Stimulated activated CD8-positive, alpha-beta memory T cell treated with anti-CD3 and anti-CD28 coated beads, Interleukin-15, amount 100 ng/mL, for 1 hour (primary cell): Measurements from ENCODE around the gene WDFY2.
"Not testable (repeated sequence)": the region's sequence is repeated elsewhere in the genome, so short reads cannot be mapped to it uniquely, and the experiment has no call there.

Experiments
- DNase-seq: peaks from one replicate; pipeline ENCODE4 v3.0.0-alpha.2; 2020; ENCODE audit warnings: low read depth

The WDFY2 gene, protein sequence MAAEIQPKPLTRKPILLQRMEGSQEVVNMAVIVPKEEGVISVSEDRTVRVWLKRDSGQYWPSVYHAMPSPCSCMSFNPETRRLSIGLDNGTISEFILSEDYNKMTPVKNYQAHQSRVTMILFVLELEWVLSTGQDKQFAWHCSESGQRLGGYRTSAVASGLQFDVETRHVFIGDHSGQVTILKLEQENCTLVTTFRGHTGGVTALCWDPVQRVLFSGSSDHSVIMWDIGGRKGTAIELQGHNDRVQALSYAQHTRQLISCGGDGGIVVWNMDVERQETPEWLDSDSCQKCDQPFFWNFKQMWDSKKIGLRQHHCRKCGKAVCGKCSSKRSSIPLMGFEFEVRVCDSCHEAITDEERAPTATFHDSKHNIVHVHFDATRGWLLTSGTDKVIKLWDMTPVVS

GRCh38 chr13:51583875-51584730, at the start of gene WDFY2:
WDFY2 (plus strand) TSS chr13:51584462; CDS start chr13:51584688, 226 bp downstream.
- DNase-seq, result peak; percentile 98

DNA sequence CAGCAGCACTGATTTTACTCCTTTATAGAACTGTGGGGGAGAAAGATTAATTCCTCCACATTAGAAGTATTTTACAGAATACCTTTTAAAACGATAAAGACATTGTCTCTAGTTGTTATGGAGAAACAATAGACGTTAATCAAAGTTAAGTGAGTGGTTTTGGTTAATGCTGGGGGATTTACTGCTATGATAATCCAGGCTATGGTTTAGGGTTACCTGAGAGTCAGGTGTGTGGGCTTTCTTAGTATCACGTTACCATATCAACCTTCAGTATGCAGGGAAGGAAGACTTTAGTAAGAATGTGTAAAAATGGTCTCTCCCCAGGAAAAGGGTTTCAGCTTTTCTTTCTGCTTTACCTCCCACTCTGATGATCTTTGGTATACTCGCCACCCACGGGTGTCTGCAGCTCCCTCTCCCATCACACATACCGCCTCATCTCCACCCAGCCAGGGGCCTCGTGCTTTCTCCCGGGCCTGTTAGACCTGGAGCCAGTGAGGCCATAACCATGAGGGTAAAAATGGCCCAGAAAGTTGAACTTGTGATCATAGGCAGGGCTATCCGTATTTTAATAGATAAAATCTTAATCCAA, 45.6 kb upstream of the WDFY2 start:
- no peak for DNase-seq

- no peak for DNase-seq
These were observed 44.4 kb upstream of the WDFY2 start for GRCh38 chr13:51539887-51540286.

- DNase-seq, result no peak
These were observed 43.2 kb upstream of the WDFY2 start for GRCh38 chr13:51541037-51541436.

DNA sequence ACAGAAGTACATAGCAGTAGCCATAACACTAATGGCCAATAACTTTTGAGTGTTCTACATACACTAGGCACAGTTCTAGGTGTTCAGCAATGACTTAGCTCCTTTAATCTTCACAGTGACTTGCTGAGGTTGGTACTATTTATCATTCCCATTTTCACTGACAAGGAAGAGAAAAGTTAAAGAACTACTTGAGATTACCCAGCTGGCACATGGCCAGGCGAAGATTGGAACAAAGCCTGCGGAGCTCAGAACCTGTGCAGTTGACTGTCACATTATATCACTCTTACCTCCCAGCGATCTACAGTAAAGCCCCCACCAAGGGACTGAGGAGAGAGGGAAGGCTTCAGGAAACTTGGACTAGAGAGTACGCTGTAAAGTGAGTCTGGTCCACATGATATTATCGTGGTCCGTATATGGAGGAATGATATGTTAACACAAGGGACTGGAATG, 42.4 kb upstream of the WDFY2 start:
- DNase-seq, result no peak

DNA sequence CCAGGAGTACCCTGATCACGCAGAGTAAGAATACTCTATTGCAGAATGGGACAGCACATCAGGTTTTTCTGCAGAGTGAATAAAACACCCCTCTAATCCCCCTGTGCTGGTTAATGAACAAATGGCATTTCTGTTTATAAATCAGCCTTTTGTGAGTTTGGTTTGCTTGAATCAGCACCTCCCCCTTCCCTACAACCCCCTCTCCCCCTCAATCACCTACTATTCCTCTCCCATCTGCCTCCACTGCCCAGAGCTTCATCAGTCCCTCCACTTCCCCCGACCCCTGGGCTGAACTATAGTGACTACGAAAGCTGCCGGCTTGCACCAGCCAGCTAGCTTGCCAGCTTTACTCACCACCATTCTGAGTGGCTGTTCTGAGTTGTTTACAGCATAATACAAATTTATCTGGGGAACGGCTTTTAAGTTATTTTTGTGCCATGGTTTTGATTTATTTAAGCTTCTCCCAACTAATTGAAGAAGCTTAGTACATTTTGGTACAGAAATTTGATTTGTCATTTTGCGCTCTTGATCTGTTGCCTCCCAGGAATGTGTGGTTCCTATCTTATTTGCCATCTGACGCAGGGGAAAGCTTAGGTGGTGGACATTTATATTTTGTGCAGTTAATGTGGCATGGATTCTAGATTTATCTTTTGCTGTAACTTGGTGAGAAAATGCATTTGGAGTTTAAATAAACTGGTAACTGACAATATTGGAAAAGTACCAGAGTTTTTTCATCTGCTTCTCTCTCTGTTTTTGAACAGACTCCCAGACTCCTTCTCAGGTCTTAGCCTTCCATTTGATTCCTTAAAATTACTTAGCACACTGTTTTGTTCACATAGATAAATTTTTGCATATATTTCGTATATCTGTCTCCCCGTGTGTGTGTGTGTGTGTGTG, 41.7 kb upstream of the WDFY2 start:
- no peak for DNase-seq

- not testable (repeated sequence) for DNase-seq
These were observed 38.8 kb upstream of the WDFY2 start for GRCh38 chr13:51545446-51545845.

- DNase-seq, result no peak
These were observed 36.7 kb upstream of the WDFY2 start for GRCh38 chr13:51547425-51548176.

DNA sequence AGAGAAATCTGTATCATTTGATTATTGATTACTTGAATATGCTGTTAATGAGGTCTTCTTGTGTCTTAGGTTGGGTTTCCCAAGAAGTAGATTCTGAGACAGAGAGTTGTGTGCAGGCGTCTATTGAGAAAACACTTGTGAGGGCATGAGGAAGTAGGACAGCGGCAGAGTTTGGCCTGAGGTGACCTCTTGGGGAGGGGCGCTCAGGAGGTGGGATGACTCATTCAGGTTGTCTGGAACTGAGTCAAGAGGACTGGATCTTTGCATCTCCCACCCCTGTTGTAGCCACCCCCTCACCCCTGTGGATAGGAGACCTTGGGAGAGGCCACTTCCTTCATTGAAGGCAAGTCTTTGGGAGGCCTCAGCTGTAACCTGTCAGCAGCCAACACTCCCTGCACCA, 35.2 kb upstream of the WDFY2 start:
- no peak for DNase-seq

DNA sequence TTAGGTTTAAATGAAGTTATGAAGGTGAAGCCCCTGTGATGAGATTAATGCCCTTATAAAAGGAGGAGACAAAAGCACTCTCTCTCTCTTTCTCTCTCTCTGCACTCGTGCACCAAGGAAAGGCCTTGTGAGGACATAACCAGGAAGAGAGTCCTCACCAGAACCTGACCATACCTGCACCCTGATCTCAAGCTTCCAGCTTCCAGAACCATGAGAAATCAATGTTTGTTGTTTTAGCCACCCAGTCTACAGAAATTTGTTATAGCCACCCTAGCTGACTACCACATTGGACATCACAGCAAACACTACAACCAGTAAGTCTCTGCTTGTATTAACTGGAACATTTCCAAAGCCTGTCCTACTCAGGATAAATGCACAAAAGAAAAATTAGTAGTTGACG, 34.7 kb upstream of the WDFY2 start:
- no peak for DNase-seq

GRCh38 chr13:51550151-51550550, 34.1 kb upstream of the WDFY2 start:
- no peak for DNase-seq

GRCh38 chr13:51551416-51551815, 32.8 kb upstream of the WDFY2 start:
- DNase-seq, result no peak

DNA sequence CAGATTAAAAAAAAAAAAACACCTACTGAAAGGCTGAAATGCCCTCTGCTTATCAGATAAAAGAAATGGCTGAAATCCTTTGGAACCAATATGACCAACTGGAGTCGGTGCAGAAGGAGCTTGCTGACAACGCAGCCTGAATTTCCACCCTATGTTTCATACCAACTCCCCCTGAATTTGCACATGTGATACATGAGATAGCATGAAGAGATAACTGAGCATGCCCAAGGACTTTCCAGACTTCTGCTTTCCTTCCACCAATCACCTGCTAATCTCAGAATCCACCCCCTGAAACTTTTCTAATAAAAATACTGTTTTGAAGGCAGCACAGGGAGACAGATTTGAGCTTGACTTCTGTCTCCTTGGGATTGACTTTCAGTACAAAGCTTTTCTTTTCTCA, 32.2 kb upstream of the WDFY2 start:
- no peak for DNase-seq

DNA sequence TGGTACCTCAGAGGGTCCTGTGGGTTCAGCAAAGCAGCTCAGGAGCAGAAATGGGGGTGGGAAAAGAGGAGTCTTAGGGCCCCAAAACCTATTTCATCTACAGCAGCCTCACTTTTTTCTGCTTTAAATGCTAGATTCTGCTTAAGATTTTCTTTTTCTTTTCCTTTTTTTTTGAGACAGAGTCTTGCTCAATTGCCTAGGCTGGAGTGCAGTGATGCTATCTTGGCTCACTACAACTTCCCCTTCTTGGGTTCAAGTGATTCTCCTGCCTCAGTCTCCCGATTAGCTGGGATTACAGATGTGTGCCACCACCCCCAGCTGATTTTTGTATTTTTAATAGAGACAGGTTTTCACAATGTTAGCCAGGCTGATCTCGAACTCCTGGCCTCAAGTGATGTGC, 30.7 kb upstream of the WDFY2 start:
- no peak for DNase-seq

DNA sequence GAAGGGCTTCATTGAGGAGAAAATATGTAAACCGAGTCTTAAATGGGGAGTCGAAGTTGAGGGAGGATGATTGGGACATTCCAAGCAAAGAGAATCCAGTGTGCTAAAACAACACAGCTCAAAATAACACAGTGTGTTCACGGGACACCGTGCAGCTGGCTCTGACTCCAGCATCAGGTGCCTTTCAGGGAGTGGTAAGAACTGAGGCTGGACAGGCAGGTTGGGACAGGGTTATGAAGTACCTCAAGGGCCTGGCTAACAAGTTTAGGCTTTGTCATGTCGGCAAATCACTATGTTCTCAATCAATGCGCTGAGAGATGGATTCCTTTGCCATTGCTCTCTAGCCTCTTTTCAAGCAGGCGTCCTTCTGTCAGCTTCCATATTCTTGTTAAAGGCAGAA, 27.5 kb upstream of the WDFY2 start:
- no peak for DNase-seq

- DNase-seq, result no peak
These were observed 26.8 kb upstream of the WDFY2 start for GRCh38 chr13:51557438-51557837.

GRCh38 chr13:51557875-51558612, 26.2 kb upstream of the WDFY2 start:
- DNase-seq, result no peak

DNA sequence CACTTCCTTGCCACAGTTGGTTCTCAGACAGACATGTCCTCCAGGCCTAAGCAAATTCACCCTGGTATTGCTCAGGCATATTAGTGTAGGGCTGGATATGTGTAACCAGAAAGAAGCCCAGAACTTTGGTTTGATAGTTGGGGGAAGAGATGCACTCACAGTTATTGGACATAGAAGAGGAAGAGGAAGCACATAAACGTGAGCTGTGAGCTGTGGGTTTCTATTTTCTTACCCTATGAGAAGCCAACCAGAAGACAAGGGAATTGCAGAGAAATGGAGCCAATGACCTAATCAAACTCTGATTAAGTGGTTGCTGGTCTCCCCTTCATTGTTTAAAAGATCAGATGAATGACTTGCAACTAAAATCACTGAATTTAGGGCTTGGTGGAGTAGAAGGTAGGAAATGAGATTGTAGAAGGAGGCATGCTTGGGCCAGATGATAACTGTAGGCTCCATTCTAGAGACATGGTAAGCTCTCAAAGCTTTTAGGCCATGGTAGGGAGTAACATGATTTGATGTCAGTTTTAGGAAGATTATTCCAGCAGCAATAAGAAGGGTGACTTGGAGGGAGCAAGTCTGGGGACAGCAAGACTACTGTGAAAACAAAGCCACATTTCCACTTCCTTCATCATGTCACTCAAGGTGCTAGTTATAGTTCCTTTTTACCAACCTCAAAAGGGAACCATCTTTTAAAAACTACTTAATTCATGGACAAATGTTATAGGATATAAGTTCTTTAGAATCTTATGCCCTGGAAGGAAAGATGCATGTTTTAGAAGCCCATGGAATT, 24.1 kb upstream of the WDFY2 start:
- no peak for DNase-seq

DNA sequence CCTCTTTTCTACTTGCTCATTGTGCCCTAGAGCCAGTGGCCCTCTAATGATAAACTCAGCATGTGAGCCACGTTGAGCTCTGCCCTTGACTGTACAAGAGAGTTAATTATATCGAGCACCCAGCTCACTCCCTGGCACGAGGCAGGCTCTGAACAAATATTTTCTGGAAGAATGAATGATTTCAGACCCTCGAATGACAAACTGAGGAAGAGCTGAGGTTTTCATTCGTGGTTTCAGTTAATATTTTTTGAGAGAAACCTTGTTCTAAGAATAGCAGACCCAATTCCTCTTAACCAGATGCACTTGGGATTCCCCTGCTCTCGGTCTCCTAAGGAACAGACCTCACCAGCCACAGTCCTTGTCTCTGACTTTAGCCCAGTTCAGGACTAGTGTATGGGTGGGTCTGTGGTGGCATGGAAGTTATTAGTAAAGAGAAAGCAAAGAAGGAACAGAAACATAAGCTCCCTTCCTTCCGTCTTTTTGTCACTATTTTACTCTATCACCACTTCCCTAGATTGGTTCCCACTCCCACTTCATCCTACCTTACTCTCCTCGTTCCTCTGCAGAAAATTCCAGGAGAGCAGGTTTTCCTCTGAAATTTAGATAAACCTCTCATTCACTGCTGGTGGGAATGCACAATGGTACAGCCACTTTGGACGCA, 22.1 kb upstream of the WDFY2 start:
- no peak for DNase-seq
